Stimulated activated CD4-positive, alpha-beta T cell treated with anti-CD3 and anti-CD28 coated beads, Interleukin-2, amount 100 ng/mL, for 24 hours (primary cell): ENCODE results near the gene TPM2.
"Not testable (repeated sequence)": the region's sequence is repeated elsewhere in the genome, so short reads cannot be mapped to it uniquely, and the experiment has no call there.

ENCODE experiments used
- DNase-seq, 2 donors: peaks; one replicate each; pipeline ENCODE4 v3.0.0-alpha.2; 2020

Gene TPM2

GRCh38 chr9:35650341-35651158 lies 39.2 kb downstream of the TPM2 start, which contains the start of gene SIT1:
TSS of gene SIT1 (minus strand) at chr9:35650931. CDS start at chr9:35650853, 78 bp downstream.
- peak in 1 of 2 donors; percentile 60 for DNase-seq

DNA sequence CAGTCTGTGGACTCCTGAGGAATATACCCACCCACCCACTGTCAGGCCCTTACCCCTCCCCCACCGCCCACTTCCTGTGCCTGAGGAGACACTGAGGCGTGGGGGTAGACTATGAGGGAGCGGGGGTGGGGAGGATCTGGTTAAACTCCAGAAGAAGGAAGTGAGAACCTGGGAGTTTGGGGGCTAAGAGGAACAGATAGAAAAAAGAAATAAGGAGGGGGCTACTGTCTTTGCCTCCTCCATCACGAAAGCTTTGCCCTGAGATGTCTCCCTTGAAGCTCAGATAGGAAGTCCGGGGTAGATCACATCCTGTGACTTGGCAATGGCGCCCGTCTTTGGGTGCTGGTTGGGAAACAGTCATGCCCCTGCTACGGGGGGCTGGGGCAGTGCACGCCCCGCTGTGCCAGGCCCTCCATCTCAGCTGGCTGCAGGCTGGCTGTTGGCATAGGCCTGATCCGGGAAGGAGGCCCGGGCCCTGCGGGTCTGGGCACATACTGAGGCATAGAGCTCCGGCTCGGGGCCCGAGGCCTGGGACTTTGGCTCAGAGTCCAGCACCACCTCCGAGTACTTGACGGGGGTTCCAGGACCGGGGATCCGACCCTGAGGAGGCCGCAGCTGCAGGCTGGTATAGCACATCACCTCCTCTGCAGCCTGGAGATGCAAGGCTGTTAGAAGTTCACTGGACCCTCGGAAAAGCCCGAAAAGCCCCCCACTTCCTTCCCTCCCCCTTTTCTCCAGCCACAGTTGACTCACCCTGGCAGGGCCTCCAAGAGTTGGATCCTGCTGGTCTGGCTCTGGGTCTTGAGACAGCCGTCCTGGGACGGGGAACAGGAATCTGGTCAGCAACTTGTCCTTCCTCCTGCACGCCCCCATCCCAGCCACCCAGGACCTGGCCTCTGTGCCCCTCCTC lies 40.0 kb downstream of the TPM2 start:
- peak; percentile 54 to 63 for DNase-seq

DNA sequence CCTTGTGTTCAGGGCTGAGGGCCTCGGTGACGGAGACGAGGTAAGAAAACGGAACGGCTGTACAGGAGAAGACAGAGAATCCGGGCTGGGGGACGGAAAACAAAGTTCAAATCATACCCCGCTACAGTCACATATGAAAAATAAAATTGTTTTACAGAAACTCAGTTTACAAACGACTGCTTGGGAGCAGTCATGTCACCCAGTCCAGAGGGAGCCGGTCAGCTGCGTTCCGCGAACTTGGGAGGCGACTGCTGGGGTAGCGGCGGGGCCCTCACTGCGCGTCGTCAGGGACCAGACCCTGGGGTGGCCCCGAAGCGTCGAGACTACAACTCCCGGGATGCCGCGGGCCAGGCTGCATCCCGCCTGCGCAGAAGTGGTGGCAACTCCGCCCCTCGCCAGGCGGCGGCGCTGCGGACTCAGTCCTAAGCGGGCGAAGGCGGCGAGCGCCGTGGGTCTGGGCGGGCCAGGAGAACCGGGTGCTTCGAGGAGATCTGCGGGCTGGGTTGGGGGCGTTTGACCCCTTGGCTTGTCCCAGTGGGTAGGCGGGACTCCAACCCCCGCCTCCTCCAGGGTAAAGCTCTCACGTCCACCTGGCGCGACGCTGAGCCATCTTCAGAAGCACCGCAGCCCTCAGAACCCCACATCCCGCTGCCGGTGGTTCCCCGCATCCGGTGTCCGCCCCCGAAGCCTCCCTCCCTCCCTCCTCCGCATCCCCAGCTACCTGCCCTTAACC lies 43.0 kb downstream of the TPM2 start:
- peak; percentile 91 to 94 for DNase-seq

DNA sequence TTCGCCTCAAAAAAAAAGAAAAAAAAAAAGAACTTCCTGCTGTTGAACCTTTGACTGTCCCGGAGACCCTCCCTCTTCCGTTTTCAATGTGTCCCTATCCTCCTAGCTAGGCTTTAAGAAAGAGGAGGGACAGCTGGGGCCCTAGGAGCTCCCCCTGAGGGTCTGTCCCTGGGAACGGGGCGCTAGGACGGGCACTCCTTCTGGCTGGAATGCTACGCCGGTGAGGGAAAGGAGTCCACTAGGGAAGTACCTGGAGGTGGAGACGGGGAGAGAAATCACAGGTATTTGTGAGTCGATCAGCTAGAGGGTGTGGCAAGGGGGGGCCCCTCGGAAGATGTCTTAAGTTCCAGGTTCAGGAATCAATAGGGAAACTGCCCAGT lies 43.6 kb downstream of the TPM2 start:
- DNase-seq: no peak

DNA sequence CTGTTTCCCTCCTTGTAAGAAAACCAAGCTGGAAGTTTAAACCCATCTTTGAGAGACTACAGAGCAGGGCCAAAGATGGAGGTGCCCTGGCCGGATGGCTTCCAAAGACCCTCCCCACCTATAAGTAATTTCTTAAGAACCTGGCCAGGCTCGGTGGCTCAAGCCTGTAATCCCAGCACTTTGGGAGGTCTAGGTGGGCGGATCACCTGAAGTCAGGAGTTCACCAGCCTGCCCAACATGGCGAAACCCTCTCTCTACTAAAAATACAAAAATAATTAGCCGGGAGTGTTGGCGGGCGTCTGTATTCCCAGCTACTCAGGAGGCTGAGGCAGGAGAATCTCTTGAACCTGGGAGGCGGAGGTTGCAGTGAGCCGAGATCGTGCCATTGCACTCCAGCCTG lies 44.0 kb downstream of the TPM2 start:
- DNase-seq: not testable (repeated sequence)

- DNase-seq: no peak
Measured at GRCh38 chr9:35643046-35643445, 46.7 kb downstream of the TPM2 start.

GRCh38 chr9:35641478-35641877 lies 48.2 kb downstream of the TPM2 start:
- not testable (repeated sequence) for DNase-seq

DNA sequence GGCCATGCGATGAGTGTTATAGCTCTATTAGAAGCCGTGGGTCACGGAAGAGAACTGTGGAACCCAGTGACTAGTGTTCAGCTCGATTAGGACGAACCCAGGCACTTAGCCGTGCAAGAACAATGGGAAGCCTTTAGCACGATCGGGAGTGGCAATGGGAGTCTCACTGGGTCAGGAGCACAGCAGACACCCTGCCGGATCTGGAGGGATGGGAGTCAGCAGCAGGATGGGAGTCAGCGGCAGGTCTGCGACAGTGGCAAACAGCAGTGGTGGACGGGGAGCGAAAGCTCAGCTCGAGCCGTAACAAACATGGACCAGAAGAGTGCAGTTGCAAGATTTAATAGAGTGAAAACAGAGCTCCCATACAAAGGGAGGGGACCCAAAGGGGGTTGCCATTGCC lies 49.3 kb downstream of the TPM2 start:
- not testable (repeated sequence) for DNase-seq

- DNase-seq: no peak
Measured at GRCh38 chr9:35639631-35640030, 50.1 kb downstream of the TPM2 start.

DNA sequence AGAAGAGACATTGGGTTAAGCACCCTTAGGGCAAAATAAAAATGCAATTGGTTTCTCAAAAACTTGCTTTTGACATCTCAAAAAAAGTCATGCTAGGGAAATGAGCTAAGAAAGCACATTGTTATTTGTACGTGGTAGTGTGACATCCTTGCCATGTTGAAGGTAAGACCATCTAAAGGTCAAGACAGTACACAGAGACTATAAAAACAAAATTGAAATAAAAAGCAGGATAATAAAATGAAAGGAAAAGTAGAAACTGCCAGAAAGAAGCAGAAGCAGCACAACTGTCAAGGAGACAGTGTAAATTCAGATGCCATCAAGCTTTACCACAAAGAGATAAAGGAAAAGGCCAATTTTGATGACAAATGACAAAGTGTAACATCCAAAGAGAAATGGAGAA lies 50.5 kb downstream of the TPM2 start:
- not testable (repeated sequence) for DNase-seq

GRCh38 chr9:35638751-35639150 lies 51.0 kb downstream of the TPM2 start:
- DNase-seq: not testable (repeated sequence)

DNA sequence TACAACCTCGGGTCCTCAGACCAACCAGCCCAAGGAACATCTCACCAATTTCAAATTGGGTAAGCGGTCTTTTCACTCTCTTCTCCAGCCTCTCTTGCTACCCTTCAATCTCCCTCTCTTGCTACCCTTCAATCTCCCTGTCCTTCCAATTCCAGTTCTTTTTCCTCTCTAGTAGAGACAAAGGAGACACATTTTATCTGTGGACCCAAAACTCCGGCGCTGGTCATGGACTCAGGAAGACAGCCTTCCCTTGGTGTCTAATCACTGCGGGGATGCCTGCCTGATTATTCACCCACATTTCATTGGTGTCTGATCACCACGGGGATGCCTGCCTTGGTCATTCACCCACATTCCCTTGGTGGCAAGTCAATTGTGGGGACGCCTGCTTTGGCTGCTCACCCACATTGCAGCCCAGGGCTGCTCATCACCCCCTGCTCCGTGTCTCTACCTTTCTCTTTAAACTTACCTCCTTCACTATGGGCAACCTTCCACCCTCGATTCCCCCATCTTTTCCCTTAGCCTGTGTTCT lies 52.2 kb downstream of the TPM2 start:
- not testable (repeated sequence) for DNase-seq

DNA sequence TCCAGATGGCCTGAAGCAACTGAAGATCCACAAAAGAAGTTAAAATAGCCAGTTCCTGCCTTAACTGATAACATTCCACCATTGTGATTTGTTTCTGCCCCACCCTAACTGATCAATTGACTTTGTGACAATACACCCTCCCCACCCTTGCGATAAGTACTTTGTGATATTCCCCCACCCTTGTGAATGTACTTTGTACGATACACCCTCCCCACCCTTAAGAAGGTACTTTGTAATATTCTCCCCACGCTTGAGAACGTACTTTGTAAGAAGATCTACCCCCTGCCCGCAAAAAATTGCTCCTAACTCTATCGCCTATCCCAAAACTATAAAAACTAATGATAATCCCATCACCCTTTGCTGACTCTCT lies 52.9 kb downstream of the TPM2 start:
- not testable (repeated sequence) for DNase-seq

- no peak for DNase-seq
Measured at GRCh38 chr9:35636135-35636876, 53.4 kb downstream of the TPM2 start.

DNA sequence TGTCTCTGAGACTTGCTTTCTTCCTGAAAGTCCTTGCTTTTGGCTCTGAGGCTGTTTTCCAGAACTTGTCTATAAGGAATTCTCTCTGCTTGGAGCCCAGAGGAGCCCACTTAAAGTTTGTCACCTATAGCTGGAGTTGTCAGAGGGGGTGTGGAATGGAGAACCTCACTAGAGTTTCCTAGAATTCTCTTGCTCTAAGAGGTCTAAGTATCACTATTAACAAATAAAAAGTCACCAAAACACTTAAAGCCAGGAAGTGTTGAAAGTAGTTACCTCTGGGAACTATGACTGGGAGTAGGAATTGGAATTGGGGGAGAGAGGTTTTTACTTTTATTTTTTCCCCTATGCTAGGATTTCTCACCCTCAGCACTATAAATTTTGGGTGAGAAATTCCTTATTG lies 54.0 kb downstream of the TPM2 start:
- DNase-seq: no peak
